Transverse colon (tissue), 3 donors: ENCODE results near the gene ABCC11.

Source experiments
- EP300 ChIP-seq: sonication (generic); formaldehyde crosslinking; IDR thresholded peaks from one replicate; pipeline ENCODE4 v1.6.1; 2017; ENCODE audit warnings: antibody characterized with exemption, low read depth
- POLR2A ChIP-seq: fragments of 450-650 bp; IDR thresholded peaks from one replicate; pipeline ENCODE4 v1.6.1; 2016; ENCODE audit warnings: antibody characterized with exemption, mild to moderate bottlenecking, moderate library complexity
- TF ChIP-seq, protein P1 (sequence below), 5 experiments: fragments of 200-600 bp in 3 of 5; fragments of 450-650 bp in 2 of 5; sonication (generic) in 3 of 5; IDR thresholded peaks; 1 replicate in 2 of 5; 2 replicates in 3 of 5; pipeline ENCODE4 v1.5.1; 2016 to 2017; ENCODE audit warnings: antibody characterized with exemption in 5 of 5, inconsistent platforms in 3 of 5, mild to moderate bottlenecking in 2 of 5, moderate library complexity in 1 of 5

DNA sequence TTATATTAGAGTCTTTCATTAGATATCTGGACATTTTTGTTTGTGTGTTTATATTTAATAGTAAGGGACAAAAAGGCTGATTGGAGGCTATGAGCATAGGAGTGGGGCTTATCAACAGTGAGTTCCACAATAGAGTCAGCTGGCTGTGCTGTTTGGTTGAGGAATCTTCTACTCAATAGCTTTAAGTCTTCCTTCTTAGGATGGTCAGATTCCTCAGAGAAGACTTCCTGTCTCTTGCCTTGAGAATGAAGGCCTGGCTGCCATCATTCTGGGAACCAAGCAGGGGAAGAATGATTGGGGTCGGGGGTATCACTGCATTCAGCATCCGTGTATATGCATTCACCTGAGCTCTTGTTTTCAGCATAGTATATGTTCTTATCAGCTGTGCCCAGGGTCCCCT, 31.9 kb upstream of the ABCC11 start:
- TF ChIP-seq EP300: no peak
- TF ChIP-seq, protein P1, sequence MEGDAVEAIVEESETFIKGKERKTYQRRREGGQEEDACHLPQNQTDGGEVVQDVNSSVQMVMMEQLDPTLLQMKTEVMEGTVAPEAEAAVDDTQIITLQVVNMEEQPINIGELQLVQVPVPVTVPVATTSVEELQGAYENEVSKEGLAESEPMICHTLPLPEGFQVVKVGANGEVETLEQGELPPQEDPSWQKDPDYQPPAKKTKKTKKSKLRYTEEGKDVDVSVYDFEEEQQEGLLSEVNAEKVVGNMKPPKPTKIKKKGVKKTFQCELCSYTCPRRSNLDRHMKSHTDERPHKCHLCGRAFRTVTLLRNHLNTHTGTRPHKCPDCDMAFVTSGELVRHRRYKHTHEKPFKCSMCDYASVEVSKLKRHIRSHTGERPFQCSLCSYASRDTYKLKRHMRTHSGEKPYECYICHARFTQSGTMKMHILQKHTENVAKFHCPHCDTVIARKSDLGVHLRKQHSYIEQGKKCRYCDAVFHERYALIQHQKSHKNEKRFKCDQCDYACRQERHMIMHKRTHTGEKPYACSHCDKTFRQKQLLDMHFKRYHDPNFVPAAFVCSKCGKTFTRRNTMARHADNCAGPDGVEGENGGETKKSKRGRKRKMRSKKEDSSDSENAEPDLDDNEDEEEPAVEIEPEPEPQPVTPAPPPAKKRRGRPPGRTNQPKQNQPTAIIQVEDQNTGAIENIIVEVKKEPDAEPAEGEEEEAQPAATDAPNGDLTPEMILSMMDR (IDR thresholded peaks at IDR 0.05): no peak
- no peak for TF ChIP-seq POLR2A
